DOHH2 (cell line): Measurements from ENCODE around the gene NIFK.

Experiments
- H3F3A ChIP-seq: fragments of 200-600 bp; sonication (generic), shearing (Covaris generic); 2 replicates; pipeline ENCODE4 v1.6.0; 2016; ENCODE audit warnings: antibody characterized with exemption, mild to moderate bottlenecking; ENCODE audit not compliant: control insufficient read depth, insufficient read depth
- H3K27ac ChIP-seq: fragments of 200-600 bp; sonication (generic); 2 replicates; pipeline ENCODE4 v1.5.1; 2014; ENCODE audit warnings: low read depth, mild to moderate bottlenecking, low read length, moderate library complexity
- H3K27me3 ChIP-seq: fragments of 200-600 bp; sonication (generic); 2 replicates; pipeline ENCODE4 v1.6.1; 2014; ENCODE audit warnings: mild to moderate bottlenecking, low read length, mixed read lengths; ENCODE audit not compliant: control insufficient read depth
- H3K36me3 ChIP-seq: fragments of 200-600 bp; sonication (generic); 2 replicates; pipeline ENCODE4 v1.6.1; 2014; ENCODE audit warnings: mild to moderate bottlenecking, low read length, moderate library complexity, mixed read lengths; ENCODE audit not compliant: control insufficient read depth
- H3K4me1 ChIP-seq: fragments of 200-600 bp; sonication (generic); 2 replicates; pipeline ENCODE4 v1.6.1; 2014; ENCODE audit warnings: mild to moderate bottlenecking, low read length, mixed read lengths; ENCODE audit not compliant: control insufficient read depth
- H3K4me2 ChIP-seq: fragments of 200-600 bp; sonication (generic); 2 replicates; pipeline ENCODE4 v1.6.0; 2014; ENCODE audit warnings: mild to moderate bottlenecking, low read length, moderate library complexity
- H3K4me3 ChIP-seq: fragments of 200-600 bp; sonication (generic); 2 replicates; pipeline ENCODE4 v1.5.1; 2014; ENCODE audit warnings: mild to moderate bottlenecking, low read length, mixed read lengths
- H3K79me2 ChIP-seq: fragments of 200-600 bp; sonication (generic); 2 replicates; pipeline ENCODE4 v1.6.1; 2014; ENCODE audit warnings: mild to moderate bottlenecking, low read length, mixed read lengths; ENCODE audit not compliant: control insufficient read depth
- H3K9me2 ChIP-seq: fragments of 200-600 bp; sonication (generic); replicated peaks from 2 replicates; pipeline ENCODE4 v1.6.1; 2014; ENCODE audit warnings: mild to moderate bottlenecking, low read length, mixed read lengths; ENCODE audit not compliant: control insufficient read depth
- H3K9me3 ChIP-seq: fragments of 200-600 bp; sonication (generic); 2 replicates; pipeline ENCODE4 v1.6.1; 2014; ENCODE audit warnings: antibody characterized with exemption, low read length, mixed read lengths; ENCODE audit not compliant: control insufficient read depth, insufficient read depth
- H4K20me1 ChIP-seq: fragments of 200-600 bp; sonication (generic); 2 replicates; pipeline ENCODE4 v1.6.0; 2014; ENCODE audit warnings: low read depth, mild to moderate bottlenecking, antibody characterized with exemption, low read length, moderate library complexity; ENCODE audit not compliant: control insufficient read depth, insufficient read depth
- EZH2phosphoT487 ChIP-seq: fragments of 200-600 bp; sonication (generic); IDR thresholded peaks from 2 replicates; pipeline ENCODE4 v1.6.1; 2017; ENCODE audit warnings: borderline replicate concordance, mild to moderate bottlenecking, antibody characterized with exemption, low read length, moderate library complexity, mixed read lengths
- TF ChIP-seq, protein P1 (sequence below): fragments of 200-600 bp; sonication (generic); IDR thresholded peaks from one replicate; pipeline ENCODE4 v1.5.1; 2014; ENCODE audit warnings: antibody characterized with exemption, mild to moderate bottlenecking, low read depth, low read length; ENCODE audit not compliant: poor library complexity, severe bottlenecking

The NIFK gene

DNA sequence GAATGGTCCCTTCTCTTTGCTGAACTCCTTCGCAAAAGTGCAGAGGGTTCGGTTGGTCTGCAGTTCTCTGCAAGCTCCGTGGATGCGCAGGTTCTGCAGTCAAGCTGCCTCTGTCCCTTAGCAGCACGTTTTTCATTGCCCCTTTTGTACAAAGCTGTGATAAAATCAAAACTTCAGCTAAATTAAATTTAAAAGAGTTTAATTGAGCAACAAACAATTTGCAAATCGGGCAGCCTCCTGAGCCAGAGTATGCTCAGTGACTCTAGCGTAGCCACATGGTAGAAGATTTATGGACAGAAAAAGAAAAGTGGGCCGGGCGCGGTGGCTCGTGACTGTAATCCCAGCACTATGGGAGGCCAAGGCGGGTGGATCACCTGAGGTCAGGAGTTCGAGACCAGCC is 37.6 kb upstream of the NIFK start:
- Histone ChIP-seq H3F3A (0 out of 2 replicates have a peak, but pooled peaks cover 4% of the 10 kb centered on the region), H4K20me1 (no peaks in the 10 kb centered on the region), H3K27me3 (no peaks in the 10 kb centered on the region), H3K4me1 (peaks cover 14% of the 10 kb centered on the region), H3K79me2 (no peaks in the 10 kb centered on the region), H3K4me2 (no peak overlapping the region), H3K27ac (no peak overlapping the region), H3K4me3 (no peak overlapping the region), H3K9me2 (no peaks in the 10 kb centered on the region), H3K36me3 (peaks cover 8% of the 10 kb centered on the region; the same call in 1 of the 2 replicates), H3K9me3 (no peaks in the 10 kb centered on the region)
- TF ChIP-seq EZH2phosphoT487: no peak
- TF ChIP-seq, protein P1, sequence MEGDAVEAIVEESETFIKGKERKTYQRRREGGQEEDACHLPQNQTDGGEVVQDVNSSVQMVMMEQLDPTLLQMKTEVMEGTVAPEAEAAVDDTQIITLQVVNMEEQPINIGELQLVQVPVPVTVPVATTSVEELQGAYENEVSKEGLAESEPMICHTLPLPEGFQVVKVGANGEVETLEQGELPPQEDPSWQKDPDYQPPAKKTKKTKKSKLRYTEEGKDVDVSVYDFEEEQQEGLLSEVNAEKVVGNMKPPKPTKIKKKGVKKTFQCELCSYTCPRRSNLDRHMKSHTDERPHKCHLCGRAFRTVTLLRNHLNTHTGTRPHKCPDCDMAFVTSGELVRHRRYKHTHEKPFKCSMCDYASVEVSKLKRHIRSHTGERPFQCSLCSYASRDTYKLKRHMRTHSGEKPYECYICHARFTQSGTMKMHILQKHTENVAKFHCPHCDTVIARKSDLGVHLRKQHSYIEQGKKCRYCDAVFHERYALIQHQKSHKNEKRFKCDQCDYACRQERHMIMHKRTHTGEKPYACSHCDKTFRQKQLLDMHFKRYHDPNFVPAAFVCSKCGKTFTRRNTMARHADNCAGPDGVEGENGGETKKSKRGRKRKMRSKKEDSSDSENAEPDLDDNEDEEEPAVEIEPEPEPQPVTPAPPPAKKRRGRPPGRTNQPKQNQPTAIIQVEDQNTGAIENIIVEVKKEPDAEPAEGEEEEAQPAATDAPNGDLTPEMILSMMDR: no peak

DNA sequence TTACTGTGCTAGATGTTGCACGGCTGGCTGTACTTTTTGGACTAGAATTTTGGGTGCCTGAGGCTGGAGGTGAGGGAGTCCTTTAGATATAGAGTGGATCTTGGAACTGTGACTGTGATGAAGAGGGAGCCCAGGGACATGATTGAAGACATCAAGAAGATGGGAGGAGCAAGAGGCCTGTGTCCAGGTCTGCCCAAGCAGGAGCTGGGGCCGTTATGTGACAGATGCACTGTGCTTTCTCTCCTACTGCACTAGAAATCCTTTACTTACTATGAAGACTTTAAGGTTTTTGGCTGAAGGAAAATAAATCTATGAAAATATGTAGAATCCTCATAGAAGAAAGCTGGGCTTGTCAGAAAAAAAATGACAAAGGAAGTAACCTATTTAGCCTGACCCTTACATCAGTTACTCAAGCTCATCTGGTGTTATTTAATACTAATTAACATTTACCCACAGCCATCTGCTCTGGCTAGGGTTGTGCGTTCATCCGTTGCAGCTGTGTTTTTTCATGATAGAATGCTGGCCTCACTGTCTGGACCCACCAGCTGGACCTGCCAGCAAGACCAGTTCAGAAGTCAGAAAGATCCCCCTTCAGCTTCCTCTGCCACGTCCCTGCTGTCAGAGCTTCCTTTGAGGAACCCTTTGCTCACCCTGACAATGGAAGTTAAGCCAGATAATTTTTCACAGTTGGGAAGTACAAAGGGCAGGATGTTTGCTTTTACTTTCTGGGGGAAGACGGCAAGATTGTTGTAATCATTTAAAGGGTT is 35.5 kb upstream of the NIFK start:
- Histone ChIP-seq H3K4me1 (peaks cover 14% of the 10 kb centered on the region), H3K4me2 (no peak overlapping the region), H3K9me3 (no peaks in the 10 kb centered on the region), H3K4me3 (no peak overlapping the region), H3K79me2 (no peaks in the 10 kb centered on the region), H4K20me1 (no peaks in the 10 kb centered on the region), H3F3A (0 out of 2 replicates have a peak, but pooled peaks cover 4% of the 10 kb centered on the region), H3K27me3 (no peaks in the 10 kb centered on the region), H3K9me2 (no peaks in the 10 kb centered on the region), H3K27ac (peak overlapping the region; percentile 28), H3K36me3 (peaks cover 25% of the 10 kb centered on the region)
- TF ChIP-seq, protein P1: no peak
- TF ChIP-seq EZH2phosphoT487: no peak

DNA sequence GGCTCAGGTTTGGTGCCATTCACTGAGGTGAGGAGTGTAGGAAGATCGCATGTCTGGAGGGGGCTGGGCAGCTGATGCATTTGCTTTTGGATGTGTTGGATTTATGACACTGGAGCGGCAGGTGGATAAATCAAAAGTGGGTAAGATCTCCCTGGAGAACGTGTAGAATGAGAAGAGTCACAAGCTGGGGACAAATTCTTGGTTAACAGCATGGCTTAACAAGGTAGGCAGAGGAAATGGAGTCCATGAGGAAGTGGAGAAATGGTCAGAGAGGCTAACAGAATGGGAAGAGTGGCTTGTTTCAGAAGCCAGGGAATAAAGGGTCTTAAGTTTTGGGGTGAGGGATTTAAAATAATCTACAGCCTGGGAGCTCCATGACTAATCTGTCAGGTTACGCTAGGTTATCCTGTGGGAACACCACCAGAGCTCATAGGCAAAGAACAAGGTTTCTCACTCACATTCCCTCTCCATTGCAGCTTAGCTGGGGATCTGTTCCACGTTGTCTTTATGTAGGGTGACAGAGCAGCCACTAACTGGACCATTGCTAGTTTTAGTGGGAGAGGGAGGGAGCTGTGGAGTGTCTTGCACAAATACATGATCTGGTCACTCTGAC is 31.6 kb upstream of the NIFK start:
- Histone ChIP-seq H3K9me2 (no peaks in the 10 kb centered on the region), H3K4me2 (no peak overlapping the region), H4K20me1 (no peaks in the 10 kb centered on the region), H3K27me3 (no peaks in the 10 kb centered on the region), H3F3A (0 out of 2 replicates have a peak, but pooled peaks cover 4% of the 10 kb centered on the region), H3K79me2 (no peaks in the 10 kb centered on the region; the same call in 1 of the 2 replicates), H3K9me3 (no peaks in the 10 kb centered on the region), H3K36me3 (peaks cover 64% of the 10 kb centered on the region), H3K4me3 (no peak overlapping the region), H3K27ac (no peak overlapping the region), H3K4me1 (peaks cover 14% of the 10 kb centered on the region)
- TF ChIP-seq, protein P1: no peak
- no peak for TF ChIP-seq EZH2phosphoT487
